Fibroblast of mammary gland (primary cell): ENCODE data around the gene FIGLA.
"Not testable (repeated sequence)": the region's sequence is repeated elsewhere in the genome, so short reads cannot be mapped to it uniquely, and the experiment has no call there.

ENCODE experiments used
- DNase-seq: peaks from one replicate; pipeline ENCODE4 v3.0.0-alpha.2; 2010; ENCODE audit warnings: low read depth
- H3K4me3 ChIP-seq: 2 replicates; pipeline ENCODE4 v1.5.1; 2011; ENCODE audit warnings: low read depth, mild to moderate bottlenecking, low read length, moderate library complexity; ENCODE audit not compliant: control insufficient read depth
- TF ChIP-seq, protein P1 (sequence below): conservative IDR thresholded peaks from 2 replicates; pipeline ENCODE4 v1.5.1; 2011; ENCODE audit warnings: low read depth, low read length, inconsistent platforms; ENCODE audit not compliant: control insufficient read depth, insufficient read depth

FIGLA gene

DNA sequence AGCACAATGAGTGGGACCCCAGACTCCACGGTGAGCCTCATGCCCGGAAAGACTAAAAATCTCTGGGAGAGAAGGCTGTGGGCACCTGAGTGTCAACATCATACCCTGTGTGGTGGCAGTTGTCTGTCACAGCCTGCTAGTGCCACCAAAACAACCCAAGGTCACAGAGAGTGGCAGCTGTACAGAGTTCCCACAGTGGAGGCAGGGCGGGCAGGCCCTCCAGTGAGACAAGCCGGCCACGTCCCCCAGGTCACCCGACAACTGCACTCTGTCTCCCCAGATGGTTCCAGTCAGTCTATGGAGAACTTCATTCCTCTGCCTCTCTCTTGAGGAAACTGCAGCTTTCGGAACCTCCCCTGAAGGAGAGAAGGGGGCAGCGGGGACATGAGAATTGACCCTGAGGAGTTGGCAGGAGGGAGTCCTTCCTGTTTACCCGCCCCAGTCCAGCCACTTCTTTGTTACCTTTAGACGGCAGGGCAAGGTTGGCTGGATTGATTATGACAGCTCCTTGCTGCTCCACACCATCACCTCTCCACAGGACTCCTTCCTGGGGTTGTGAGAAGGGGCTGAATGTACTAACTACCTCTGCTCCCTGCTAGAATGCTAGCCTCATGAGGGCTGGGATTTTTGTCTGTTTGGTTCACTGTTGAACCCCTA, 11.3 kb upstream of the FIGLA start:
- H3K4me3 ChIP-seq: no peak overlapping the region
- no peak for DNase-seq
- TF ChIP-seq, protein P1, sequence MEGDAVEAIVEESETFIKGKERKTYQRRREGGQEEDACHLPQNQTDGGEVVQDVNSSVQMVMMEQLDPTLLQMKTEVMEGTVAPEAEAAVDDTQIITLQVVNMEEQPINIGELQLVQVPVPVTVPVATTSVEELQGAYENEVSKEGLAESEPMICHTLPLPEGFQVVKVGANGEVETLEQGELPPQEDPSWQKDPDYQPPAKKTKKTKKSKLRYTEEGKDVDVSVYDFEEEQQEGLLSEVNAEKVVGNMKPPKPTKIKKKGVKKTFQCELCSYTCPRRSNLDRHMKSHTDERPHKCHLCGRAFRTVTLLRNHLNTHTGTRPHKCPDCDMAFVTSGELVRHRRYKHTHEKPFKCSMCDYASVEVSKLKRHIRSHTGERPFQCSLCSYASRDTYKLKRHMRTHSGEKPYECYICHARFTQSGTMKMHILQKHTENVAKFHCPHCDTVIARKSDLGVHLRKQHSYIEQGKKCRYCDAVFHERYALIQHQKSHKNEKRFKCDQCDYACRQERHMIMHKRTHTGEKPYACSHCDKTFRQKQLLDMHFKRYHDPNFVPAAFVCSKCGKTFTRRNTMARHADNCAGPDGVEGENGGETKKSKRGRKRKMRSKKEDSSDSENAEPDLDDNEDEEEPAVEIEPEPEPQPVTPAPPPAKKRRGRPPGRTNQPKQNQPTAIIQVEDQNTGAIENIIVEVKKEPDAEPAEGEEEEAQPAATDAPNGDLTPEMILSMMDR: no peak

DNA sequence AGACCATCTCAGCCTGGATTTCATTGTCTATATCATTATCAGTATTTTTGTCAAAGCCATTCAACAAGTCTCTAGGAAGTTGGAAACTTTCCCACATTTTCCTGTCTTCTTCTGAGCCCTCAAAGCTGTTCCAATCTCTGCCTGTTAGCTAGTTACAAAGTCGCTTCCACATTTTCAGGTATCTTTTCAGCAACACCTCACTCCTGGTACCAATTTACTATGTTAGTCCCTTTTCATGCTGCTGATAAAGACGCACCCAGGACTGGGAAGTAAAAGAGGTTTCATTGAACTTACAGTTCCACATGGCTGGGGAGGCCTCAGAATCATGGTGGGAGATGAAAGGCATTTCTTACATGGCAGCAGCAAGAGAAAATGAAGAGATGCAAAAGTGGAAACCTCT, 9.3 kb upstream of the FIGLA start:
- DNase-seq: no peak
- H3K4me3 ChIP-seq: no peak overlapping the region
- TF ChIP-seq, protein P1: no peak

GRCh38 chr2:70797996-70798395, 7.6 kb upstream of the FIGLA start:
- not testable (repeated sequence) for H3K4me3 ChIP-seq, DNase-seq

DNA sequence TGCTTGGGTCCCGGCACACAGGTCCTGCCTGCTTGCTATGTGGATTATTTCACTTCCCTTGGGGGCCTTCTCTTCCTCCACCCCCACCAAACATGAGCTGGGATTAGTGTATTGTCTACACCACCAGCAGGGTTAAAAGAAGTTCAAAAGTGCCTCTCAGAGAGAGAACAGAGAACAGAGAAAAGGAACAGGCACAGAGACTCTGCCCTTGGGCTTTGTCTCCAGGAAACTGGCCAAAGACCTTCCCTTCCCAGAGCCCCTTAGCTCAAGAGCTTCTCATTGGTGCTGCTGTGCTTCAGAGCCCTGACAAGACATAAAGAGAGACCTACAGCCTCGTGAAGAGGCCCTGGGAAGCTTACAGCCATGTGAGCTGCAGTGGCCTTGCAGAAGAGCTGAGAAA, 7.1 kb upstream of the FIGLA start:
- no peak overlapping the region for H3K4me3 ChIP-seq
- TF ChIP-seq, protein P1: no peak
- DNase-seq: no peak

DNA sequence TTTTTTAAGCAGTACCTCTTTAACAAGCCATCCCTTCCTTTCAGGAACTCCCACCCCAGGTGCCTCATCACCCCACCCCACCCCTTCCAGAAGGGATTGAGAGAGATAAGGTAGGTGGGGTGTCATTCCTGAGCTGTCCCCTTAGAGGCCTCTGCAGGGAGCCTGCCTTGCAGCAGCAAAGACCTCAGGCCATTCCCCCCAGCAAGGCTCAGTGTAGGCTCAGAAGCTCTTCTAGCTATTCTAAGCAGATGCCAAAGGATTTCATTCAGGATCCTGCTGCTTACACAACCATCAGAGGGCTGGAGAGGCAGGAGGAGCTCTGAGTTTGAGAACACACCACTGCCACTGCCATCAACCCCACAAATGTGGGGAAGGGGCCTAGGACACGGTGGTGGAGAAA, 5.8 kb upstream of the FIGLA start:
- no peak overlapping the region for H3K4me3 ChIP-seq
- no peak for DNase-seq
- TF ChIP-seq, protein P1: no peak

DNA sequence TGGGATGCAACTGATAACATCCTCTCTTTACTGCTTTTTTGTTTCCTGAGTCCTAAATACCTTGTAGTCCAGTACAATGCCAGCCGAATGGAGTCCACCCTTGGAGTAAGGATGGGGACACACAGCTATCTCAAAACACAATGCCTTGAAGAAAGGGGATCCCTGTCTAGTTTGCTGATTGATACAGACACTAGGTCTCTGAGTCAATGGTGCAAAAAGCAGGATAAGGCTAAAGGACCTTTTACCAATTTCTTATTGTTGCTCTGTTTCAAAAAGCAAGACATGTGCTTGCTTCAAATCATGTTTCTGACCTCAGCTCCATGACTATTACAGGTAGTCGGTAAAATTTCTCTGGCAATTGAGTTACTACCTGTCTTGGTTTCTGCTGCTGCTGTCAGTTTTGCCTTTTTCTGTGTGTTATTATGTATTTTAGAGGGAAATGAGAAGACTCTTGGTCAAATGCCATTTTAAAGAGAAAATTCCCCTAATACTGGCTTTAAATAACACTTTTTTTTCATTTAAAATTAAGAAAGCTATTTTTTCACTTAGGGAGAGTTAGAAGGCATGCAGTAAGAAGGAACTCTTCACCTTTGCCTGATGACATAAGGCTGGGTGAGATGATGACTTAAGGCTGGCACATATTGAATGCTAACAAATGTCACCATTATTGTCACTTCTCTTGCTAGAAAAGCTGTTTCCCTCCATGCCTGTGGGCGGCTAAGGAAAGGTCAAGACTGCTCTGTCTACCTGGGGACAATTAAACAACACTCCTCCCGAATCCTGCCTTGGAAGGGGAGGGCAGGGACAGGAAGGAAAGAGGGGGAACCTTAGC, 4.9 kb upstream of the FIGLA start:
- DNase-seq: no peak
- TF ChIP-seq, protein P1: no peak

GRCh38 chr2:70793450-70793849, 3.0 kb upstream of the FIGLA start:
- no peak for DNase-seq
- TF ChIP-seq, protein P1: no peak

More for the DNA sequence above, 4.9 kb upstream of the FIGLA start:
- H3K4me3 ChIP-seq: no peak overlapping the region

More at GRCh38 chr2:70793450-70793849, 3.0 kb upstream of the FIGLA start:
- no peak overlapping the region for H3K4me3 ChIP-seq
